Loucy (cell line): ENCODE results near the gene PEA15.

Experiments used
- H2AFZ ChIP-seq: fragments of 200-600 bp; sonication (generic); 2 replicates; pipeline ENCODE4 v1.6.0; 2016; ENCODE audit warnings: antibody characterized with exemption, mild to moderate bottlenecking, low read length, moderate library complexity
- H3F3A ChIP-seq: fragments of 200-600 bp; 2 replicates; pipeline ENCODE4 v1.6.0; 2016; ENCODE audit warnings: antibody characterized with exemption, low read depth, mild to moderate bottlenecking
- H3K27me3 ChIP-seq: fragments of 200-600 bp; sonication (generic); 2 replicates; pipeline ENCODE4 v1.6.1; 2014; ENCODE audit warnings: low read length, mild to moderate bottlenecking; ENCODE audit not compliant: insufficient read depth, poor library complexity, severe bottlenecking
- H3K36me3 ChIP-seq: fragments of 200-600 bp; sonication (generic); 2 replicates; pipeline ENCODE4 v1.6.1; 2016; ENCODE audit warnings: low read length; ENCODE audit not compliant: insufficient read depth
- H3K4me1 ChIP-seq: fragments of 200-600 bp; sonication (generic); 2 replicates; pipeline ENCODE4 v1.5.1; 2014; ENCODE audit warnings: low read length, mild to moderate bottlenecking; ENCODE audit not compliant: insufficient read depth, poor library complexity, severe bottlenecking
- H3K4me2 ChIP-seq: fragments of 200-600 bp; sonication (generic); 2 replicates; pipeline ENCODE4 v1.6.0; 2014; ENCODE audit warnings: antibody characterized with exemption, low read length, low read depth, mild to moderate bottlenecking; ENCODE audit not compliant: poor library complexity, severe bottlenecking
- H3K4me3 ChIP-seq: fragments of 200-600 bp; sonication (generic); 2 replicates; pipeline ENCODE4 v1.5.1; 2014; ENCODE audit warnings: low read length, mild to moderate bottlenecking, mixed read lengths; ENCODE audit not compliant: poor library complexity, severe bottlenecking
- H3K79me2 ChIP-seq: fragments of 200-600 bp; sonication (generic); 2 replicates; pipeline ENCODE4 v1.6.1; 2014; ENCODE audit warnings: low read length; ENCODE audit not compliant: insufficient read depth
- H3K9ac ChIP-seq: fragments of 200-600 bp; sonication (generic); 2 replicates; pipeline ENCODE4 v1.6.0; 2014; ENCODE audit warnings: mild to moderate bottlenecking, low read depth, low read length, moderate library complexity; ENCODE audit not compliant: poor library complexity, severe bottlenecking
- H3K9me2 ChIP-seq: fragments of 200-600 bp; sonication (generic); replicated peaks from 2 replicates; pipeline ENCODE4 v1.6.1; 2016; ENCODE audit warnings: low read depth, low read length, mixed read lengths
- H3K9me3 ChIP-seq: fragments of 200-600 bp; sonication (generic); 2 replicates; pipeline ENCODE4 v1.6.1; 2014; ENCODE audit warnings: mild to moderate bottlenecking, antibody characterized with exemption, low read length, low read depth; ENCODE audit not compliant: insufficient read depth
- H4K20me1 ChIP-seq: fragments of 200-600 bp; sonication (generic); 2 replicates; pipeline ENCODE4 v1.6.0; 2014; ENCODE audit warnings: antibody characterized with exemption, low read length, mild to moderate bottlenecking; ENCODE audit not compliant: insufficient read depth, poor library complexity, severe bottlenecking
- EZH2phosphoT487 ChIP-seq: fragments of 200-600 bp; IDR thresholded peaks from 2 replicates; pipeline ENCODE4 v1.6.1; 2018; ENCODE audit warnings: antibody characterized with exemption, mild to moderate bottlenecking, moderate library complexity, borderline replicate concordance
- TF ChIP-seq, protein P1 (sequence below): fragments of 200-600 bp; sonication (generic); conservative IDR thresholded peaks from 2 replicates; pipeline ENCODE4 v1.5.1; 2014; ENCODE audit warnings: mild to moderate bottlenecking, antibody characterized with exemption, low read length

The PEA15 gene

GRCh38 chr1:160158534-160158933 is 46.6 kb upstream of the PEA15 start:
- Histone ChIP-seq H3K9me3 (no peaks in the 10 kb centered on the region), H3K36me3 (no peaks in the 10 kb centered on the region), H4K20me1 (no peaks in the 10 kb centered on the region), H3K4me2 (no peak overlapping the region), H3K4me1 (no peaks in the 10 kb centered on the region), H3K27me3 (no peaks in the 10 kb centered on the region), H3K9ac (no peak overlapping the region), H2AFZ (no peak overlapping the region), H3K79me2 (no peaks in the 10 kb centered on the region), H3K9me2 (no peaks in the 10 kb centered on the region), H3K4me3 (no peak overlapping the region), H3F3A (no peaks in the 10 kb centered on the region)
- TF ChIP-seq, protein P1, sequence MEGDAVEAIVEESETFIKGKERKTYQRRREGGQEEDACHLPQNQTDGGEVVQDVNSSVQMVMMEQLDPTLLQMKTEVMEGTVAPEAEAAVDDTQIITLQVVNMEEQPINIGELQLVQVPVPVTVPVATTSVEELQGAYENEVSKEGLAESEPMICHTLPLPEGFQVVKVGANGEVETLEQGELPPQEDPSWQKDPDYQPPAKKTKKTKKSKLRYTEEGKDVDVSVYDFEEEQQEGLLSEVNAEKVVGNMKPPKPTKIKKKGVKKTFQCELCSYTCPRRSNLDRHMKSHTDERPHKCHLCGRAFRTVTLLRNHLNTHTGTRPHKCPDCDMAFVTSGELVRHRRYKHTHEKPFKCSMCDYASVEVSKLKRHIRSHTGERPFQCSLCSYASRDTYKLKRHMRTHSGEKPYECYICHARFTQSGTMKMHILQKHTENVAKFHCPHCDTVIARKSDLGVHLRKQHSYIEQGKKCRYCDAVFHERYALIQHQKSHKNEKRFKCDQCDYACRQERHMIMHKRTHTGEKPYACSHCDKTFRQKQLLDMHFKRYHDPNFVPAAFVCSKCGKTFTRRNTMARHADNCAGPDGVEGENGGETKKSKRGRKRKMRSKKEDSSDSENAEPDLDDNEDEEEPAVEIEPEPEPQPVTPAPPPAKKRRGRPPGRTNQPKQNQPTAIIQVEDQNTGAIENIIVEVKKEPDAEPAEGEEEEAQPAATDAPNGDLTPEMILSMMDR = no peak
- TF ChIP-seq EZH2phosphoT487 = no peak

DNA sequence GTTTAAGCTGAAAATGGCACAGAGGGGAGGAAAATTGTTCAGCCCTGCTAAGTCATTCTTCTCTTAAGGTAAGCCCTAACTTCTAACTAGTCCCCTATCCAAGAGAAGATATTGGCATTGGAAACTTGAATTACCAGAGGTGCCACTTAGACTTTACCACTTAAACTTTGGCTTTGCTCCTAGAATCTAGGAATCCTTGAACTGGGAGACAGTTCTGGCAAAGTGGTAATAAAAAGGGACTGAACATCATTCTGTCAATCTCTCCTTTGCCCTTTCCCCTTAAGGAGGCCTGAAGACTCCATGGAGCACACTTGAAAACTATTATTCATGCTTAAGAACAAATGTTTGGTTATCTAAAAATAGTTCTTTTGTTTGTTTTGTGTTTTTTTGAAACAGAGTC is 45.3 kb upstream of the PEA15 start:
- TF ChIP-seq, protein P1 = no peak
- no peak for TF ChIP-seq EZH2phosphoT487
- Histone ChIP-seq H3K36me3 (no peaks in the 10 kb centered on the region), H4K20me1 (no peaks in the 10 kb centered on the region), H3F3A (no peaks in the 10 kb centered on the region), H3K27me3 (no peaks in the 10 kb centered on the region), H3K9me2 (no peaks in the 10 kb centered on the region), H3K4me1 (no peaks in the 10 kb centered on the region), H3K4me2 (no peak overlapping the region), H3K9ac (no peak overlapping the region), H2AFZ (no peak overlapping the region), H3K79me2 (no peaks in the 10 kb centered on the region), H3K9me3 (no peaks in the 10 kb centered on the region), H3K4me3 (no peak overlapping the region)

DNA sequence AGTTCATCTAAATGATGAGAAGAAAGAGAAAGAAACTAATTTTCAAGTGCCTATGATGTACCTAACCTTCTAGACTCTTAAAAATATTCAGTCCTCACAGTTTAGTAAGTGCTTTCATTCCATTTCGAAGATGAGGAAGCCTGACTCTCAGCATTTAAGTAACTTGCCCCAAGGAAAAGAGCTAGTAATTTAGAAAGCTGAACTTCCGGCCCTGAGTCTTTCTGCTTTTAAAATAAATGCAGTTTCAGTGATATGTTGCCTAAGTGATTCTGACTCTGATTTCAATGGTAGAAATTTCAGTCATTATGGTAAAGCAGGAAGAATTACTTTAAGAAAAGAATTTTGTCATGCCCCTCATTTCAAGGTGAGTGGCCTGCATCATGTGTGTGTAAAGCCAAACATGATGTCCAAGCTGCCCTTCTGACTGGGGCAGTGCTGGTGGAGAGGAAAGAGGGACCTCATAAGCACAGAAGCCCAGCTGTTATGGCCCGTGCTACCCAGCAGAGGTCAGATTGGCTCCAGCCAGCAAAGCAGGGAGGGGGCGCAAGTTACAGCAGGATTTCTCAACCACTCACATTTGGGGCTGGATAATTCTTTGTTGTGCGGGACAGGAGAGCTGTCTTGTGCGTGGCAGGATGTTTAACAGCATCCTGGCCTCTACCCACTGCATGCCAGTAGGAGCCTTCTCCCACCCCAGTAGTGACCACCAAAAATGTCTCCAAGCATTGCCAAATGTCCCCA is 43.0 kb upstream of the PEA15 start:
- H3K4me3 ChIP-seq = no peak overlapping the region
- H3K9me2 ChIP-seq = no peaks in the 10 kb centered on the region
- H3K9me3 ChIP-seq = no peaks in the 10 kb centered on the region
- no peak overlapping the region for H3K4me2 ChIP-seq
- H3K79me2 ChIP-seq = no peaks in the 10 kb centered on the region
- no peaks in the 10 kb centered on the region for H3K27me3 ChIP-seq
- TF ChIP-seq EZH2phosphoT487 = no peak
- TF ChIP-seq, protein P1 = peak; percentile 75
- no peaks in the 10 kb centered on the region for H3K36me3 ChIP-seq
- H3K9ac ChIP-seq = no peak overlapping the region
- 0 out of 2 replicates have a peak overlapping the region, but pooled peaks have one; percentile 20 for H2AFZ ChIP-seq
- H4K20me1 ChIP-seq = no peaks in the 10 kb centered on the region
- peaks cover 5% of the 10 kb centered on the region for H3K4me1 ChIP-seq
- no peaks in the 10 kb centered on the region for H3F3A ChIP-seq
